AG04450 (cell line): ENCODE results near the gene RSU1. TPM values are rescaled to one million over a fixed set of nuclear protein-coding genes. Genes with fewer than 3 reads are reported as not detected.

Experiments
- CTCF ChIA-PET: fragments of 300-600, 350-600 bp; formaldehyde crosslinking; extraction: SDS; loops from one replicate; lab custom pipeline; 2022; ENCODE audit warnings: antibody characterized with exemption, inconsistent platforms; lab: Charles Lee
- POLR2A ChIA-PET: fragments of 350-600 bp; formaldehyde crosslinking; extraction: SDS; loops from one replicate; lab custom pipeline; 2021; ENCODE audit warnings: antibody characterized with exemption, inconsistent platforms; lab: Yijun Ruan, JAX
- DNase-seq: peaks from one replicate; pipeline ENCODE4 v3.0.0-alpha.2; 2011; ENCODE audit warnings: low read depth, low spot score
- H3K27ac ChIP-seq: one replicate; pipeline ENCODE4 v1.5.1; 2012; ENCODE audit warnings: low read depth, low read length, control low read depth
- H3K27me3 ChIP-seq: one replicate; pipeline ENCODE4 v1.6.0; 2012; ENCODE audit warnings: low read length; ENCODE audit not compliant: control insufficient read depth, insufficient read depth
- H3K4me3 ChIP-seq: 2 replicates; pipeline ENCODE4 v1.5.1; 2011; ENCODE audit warnings: mild to moderate bottlenecking, low read depth, low read length, control low read depth
- H3K9me3 ChIP-seq: 2 replicates; pipeline ENCODE4 v1.5.1; 2012; ENCODE audit warnings: low read length; ENCODE audit not compliant: control insufficient read depth, insufficient read depth
- CTCF ChIP-seq: IDR thresholded peaks from 2 replicates; pipeline ENCODE4 v1.5.1; 2011; ENCODE audit warnings: low read depth, low read length, control low read depth, inconsistent platforms
- polyA plus RNA-seq: library from polyadenylated mRNA; depleted of rRNA; stranded (reverse); fragments of >200 nt; gene quantifications from 2 replicates; pipeline ENCODE4 v1.2.3, GENCODE V29; 2011

Gene RSU1
- polyA plus RNA-seq, 1 experiment: 229 TPM

DNA sequence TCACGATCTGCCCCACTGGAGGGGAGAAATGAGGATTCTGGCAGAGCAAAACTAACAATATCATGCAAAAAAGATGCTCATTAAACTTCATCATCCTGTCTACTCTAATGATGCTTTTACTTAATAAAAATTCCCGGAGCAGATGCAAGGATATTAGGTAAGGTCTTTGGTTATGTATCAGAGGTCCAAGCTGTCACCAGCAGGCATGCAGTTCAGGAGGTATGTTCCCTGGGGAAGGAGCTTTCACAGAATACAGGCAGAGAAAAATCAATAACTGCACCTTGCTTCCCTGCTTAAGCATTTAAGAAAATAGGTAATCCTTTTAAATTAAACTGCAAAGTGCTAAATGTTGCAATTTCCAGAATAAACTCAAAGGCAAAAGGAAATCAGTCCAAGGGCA, 213.9 kb downstream of the RSU1 start:
- ChIA-PET CTCF (no interaction called here), POLR2A (no interaction called here)
- no peak overlapping the region for H3K4me3 ChIP-seq
- H3K27ac ChIP-seq: no peak overlapping the region
- DNase-seq: no peak
- no peak for TF ChIP-seq CTCF
- H3K27me3 ChIP-seq: no peaks in the 10 kb centered on the region
- H3K9me3 ChIP-seq: no peaks in the 10 kb centered on the region

GRCh38 chr10:16602104-16602775, 215.0 kb downstream of the RSU1 start:
- DNase-seq: no peak
- Histone ChIP-seq H3K9me3 (no peaks in the 10 kb centered on the region; the same call in 1 of the 2 replicates), H3K27me3 (no peaks in the 10 kb centered on the region), H3K4me3 (no peak overlapping the region), H3K27ac (no peak overlapping the region)
- CTCF ChIA-PET: no interaction called here
- POLR2A ChIA-PET: no interaction called here
- no peak for TF ChIP-seq CTCF

- TF ChIP-seq CTCF: no peak
- CTCF ChIA-PET: no interaction called here
- H3K27me3 ChIP-seq: no peaks in the 10 kb centered on the region
These were observed 217.6 kb downstream of the RSU1 start for GRCh38 chr10:16599662-16600061.

GRCh38 chr10:16597656-16598055, 219.6 kb downstream of the RSU1 start:
- DNase-seq: no peak
- TF ChIP-seq CTCF: no peak
- POLR2A ChIA-PET: no interaction called here

More at GRCh38 chr10:16599662-16600061, 217.6 kb downstream of the RSU1 start:
- Histone ChIP-seq H3K27ac (no peak overlapping the region), H3K4me3 (no peak overlapping the region), H3K9me3 (no peaks in the 10 kb centered on the region; the same call in 1 of the 2 replicates)
- DNase-seq: no peak
- POLR2A ChIA-PET: no interaction called here

GRCh38 chr10:16592378-16592777, 224.8 kb downstream of the RSU1 start:
- no peak for TF ChIP-seq CTCF
- no peak for DNase-seq
- POLR2A ChIA-PET: no interaction called here

More at GRCh38 chr10:16597656-16598055, 219.6 kb downstream of the RSU1 start:
- no peaks in the 10 kb centered on the region; the same call in 1 of the 2 replicates for H3K9me3 ChIP-seq
- H3K27ac ChIP-seq: no peak overlapping the region
- H3K4me3 ChIP-seq: no peak overlapping the region
- CTCF ChIA-PET: no interaction called here
- no peaks in the 10 kb centered on the region for H3K27me3 ChIP-seq

More at GRCh38 chr10:16592378-16592777, 224.8 kb downstream of the RSU1 start:
- H3K9me3 ChIP-seq: no peaks in the 10 kb centered on the region
- no peaks in the 10 kb centered on the region for H3K27me3 ChIP-seq
- no peak overlapping the region for H3K4me3 ChIP-seq
- H3K27ac ChIP-seq: no peak overlapping the region
- CTCF ChIA-PET: no interaction called here
